ENCODE results near the gene CEP97. TPM values are rescaled to one million over a fixed set of nuclear protein-coding genes. Genes with fewer than 3 reads are reported as not detected.
"Not testable (repeated sequence)": the region's sequence is repeated elsewhere in the genome, so short reads cannot be mapped to it uniquely, and the experiment has no call there.

Gene CEP97
- total RNA-seq, 2 donors from 2014 or later = 5.5 to 7.1 TPM

DNA sequence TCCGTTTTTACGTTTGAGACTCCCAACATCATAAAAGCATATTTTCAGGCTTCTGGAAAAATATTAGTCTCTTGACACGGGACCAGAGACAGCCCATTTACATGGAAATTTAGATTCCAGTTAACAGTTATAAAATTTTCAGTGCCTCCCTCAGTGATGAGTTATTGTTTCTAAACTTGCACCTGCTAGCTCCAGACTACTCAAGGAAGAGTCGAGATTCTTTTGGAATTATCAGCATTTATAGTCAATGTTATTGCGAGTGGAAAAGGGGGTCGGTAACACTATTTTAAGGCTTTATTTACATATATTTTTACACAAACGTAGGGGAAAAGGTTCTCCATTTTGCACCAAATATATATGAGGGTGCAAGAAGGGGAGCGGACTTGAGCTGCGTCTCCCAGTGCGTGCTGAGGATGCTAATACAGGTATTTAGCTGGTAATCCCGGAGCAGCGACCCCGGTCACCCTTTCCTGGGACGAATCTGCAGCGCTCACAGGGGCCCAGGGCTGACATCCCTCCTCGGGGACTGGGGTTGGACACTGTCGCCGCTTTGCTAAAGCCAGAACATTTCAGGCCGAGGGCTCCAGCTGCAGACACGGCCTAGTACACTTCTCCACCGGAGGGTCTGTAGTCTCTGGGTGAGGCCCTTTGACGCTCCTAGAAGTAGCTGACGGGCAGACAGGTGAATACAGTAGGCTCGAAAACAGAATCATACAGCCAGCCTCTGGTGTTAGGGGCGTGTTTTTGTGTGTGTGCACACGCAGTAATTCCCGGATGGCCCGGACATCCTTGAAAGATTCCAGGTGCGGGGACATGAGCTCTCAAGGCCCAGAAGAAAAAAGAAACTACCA lies 46.8 kb upstream of the CEP97 start:
- Histone ChIP-seq H3K9ac (ENCODE audit: low read depth in 2 of 2, low read length in 2 of 2) (peak overlapping the region in 1 of 2 donors; percentile 99), H3K4me3 (peak overlapping the region; percentile 99), H3K4me1 (peaks cover 4% of the 10 kb centered on the region), H3K27ac (peak overlapping the region; percentile 100), H3K9me3 (no peaks in the 10 kb centered on the region), H3K27me3 (no peaks in the 10 kb centered on the region), H3K36me3 (peaks cover 14% of the 10 kb centered on the region)
- no peak for DNase-seq
- no peak for TF ChIP-seq CTCF (IDR thresholded peaks at IDR 0.05)
- intact Hi-C loops (cut with DNase I) = loop anchor here (5.0 kb wide), 1 partner anchor 100 kb away; no protein-coding TSS in a partner anchor

GRCh38 chr3:101678837-101679236 lies 45.6 kb upstream of the CEP97 start:
- DNase-seq; H3K4me3 ChIP-seq; H3K27me3 ChIP-seq; H3K27ac ChIP-seq; H3K9ac ChIP-seq (ENCODE audit: low read depth in 2 of 2, low read length in 2 of 2); H3K9me3 ChIP-seq; H3K4me1 ChIP-seq: not testable (repeated sequence)
- intact Hi-C loops (cut with DNase I) = loop anchor here (5.0 kb wide), 1 partner anchor 102 kb away; no protein-coding TSS in a partner anchor
- H3K36me3 ChIP-seq = peaks cover 14% of the 10 kb centered on the region

DNA sequence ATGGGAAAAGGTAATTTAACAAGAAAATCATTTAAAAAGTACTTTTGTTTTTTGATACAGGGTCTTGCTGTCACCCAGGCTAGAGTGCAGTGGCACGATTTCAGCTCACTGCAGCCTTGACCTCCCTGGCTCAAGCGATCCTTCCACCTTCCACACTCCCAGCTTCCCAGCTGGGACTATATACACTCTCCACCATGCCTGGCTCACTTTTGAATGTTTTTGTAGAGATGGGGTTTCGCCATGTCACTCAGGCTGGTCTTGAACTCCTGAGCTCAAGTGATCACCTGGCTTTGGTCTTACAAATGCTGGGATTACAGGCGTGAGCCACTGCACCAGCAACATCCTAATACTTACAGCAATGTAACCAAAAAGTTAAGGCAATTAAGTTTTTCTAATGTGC lies 43.9 kb upstream of the CEP97 start:
- Histone ChIP-seq H3K9me3 (no peaks in the 10 kb centered on the region), H3K27me3 (no peaks in the 10 kb centered on the region), H3K9ac (ENCODE audit: low read depth in 2 of 2, low read length in 2 of 2) (no peak overlapping the region), H3K27ac (no peak overlapping the region), H3K36me3 (peaks cover 14% of the 10 kb centered on the region), H3K4me3 (no peak overlapping the region), H3K4me1 (peaks cover 12% of the 10 kb centered on the region)
- no peak for DNase-seq
- no peak for TF ChIP-seq CTCF (IDR thresholded peaks at IDR 0.05)
- intact Hi-C loops (cut with DNase I) = no loop called here

DNA sequence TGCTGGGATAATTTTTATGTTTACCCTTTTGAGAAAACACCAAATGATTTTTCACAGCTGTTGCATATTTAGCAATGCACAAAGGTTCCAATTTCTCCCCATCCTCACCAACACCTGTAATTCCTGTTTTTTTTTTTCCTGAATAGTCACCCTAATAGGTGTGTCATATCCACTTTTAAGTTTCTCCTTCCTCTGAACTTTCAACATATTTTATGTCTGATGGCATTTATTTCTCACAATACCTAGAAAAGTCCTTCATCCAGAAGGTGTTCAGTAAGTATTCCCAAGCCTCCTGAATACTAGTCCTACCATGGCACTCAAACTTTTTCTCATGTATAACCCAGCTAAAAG lies 39.4 kb upstream of the CEP97 start:
- no peak for TF ChIP-seq CTCF (IDR thresholded peaks at IDR 0.05)
- Histone ChIP-seq H3K4me3 (peak overlapping the region; percentile 95), H3K36me3 (peaks cover 14% of the 10 kb centered on the region), H3K27ac (no peak overlapping the region), H3K9ac (ENCODE audit: low read depth in 2 of 2, low read length in 2 of 2) (peak overlapping the region in 1 of 2 donors; percentile 98), H3K9me3 (no peaks in the 10 kb centered on the region), H3K27me3 (no peaks in the 10 kb centered on the region), H3K4me1 (peaks cover 9% of the 10 kb centered on the region)
- intact Hi-C loops (cut with DNase I) = no loop called here
- no peak for DNase-seq

GRCh38 chr3:101685870-101686307 lies 38.5 kb upstream of the CEP97 start:
- H3K27ac ChIP-seq = peak overlapping the region; percentile 95
- H3K4me1 ChIP-seq = peaks cover 9% of the 10 kb centered on the region
- H3K9ac ChIP-seq (ENCODE audit: low read depth in 2 of 2, low read length in 2 of 2) = peak overlapping the region; percentile 86 to 98
- H3K36me3 ChIP-seq = peaks cover 14% of the 10 kb centered on the region
- no peaks in the 10 kb centered on the region for H3K9me3 ChIP-seq
- H3K27me3 ChIP-seq = no peaks in the 10 kb centered on the region
- DNase-seq = no peak
- peak overlapping the region; percentile 95 for H3K4me3 ChIP-seq
- intact Hi-C loops (cut with DNase I) = no loop called here
- TF ChIP-seq CTCF (IDR thresholded peaks at IDR 0.05) = no peak
